Activated T-cell treated with anti-CD3 and anti-CD28 coated beads for 1 hour (primary cell): ENCODE results near the gene CGNL1.

ENCODE experiments used
- DNase-seq: peaks from one replicate; pipeline ENCODE4 v3.0.0-alpha.2; 2020; ENCODE audit warnings: low read depth

Gene CGNL1

DNA sequence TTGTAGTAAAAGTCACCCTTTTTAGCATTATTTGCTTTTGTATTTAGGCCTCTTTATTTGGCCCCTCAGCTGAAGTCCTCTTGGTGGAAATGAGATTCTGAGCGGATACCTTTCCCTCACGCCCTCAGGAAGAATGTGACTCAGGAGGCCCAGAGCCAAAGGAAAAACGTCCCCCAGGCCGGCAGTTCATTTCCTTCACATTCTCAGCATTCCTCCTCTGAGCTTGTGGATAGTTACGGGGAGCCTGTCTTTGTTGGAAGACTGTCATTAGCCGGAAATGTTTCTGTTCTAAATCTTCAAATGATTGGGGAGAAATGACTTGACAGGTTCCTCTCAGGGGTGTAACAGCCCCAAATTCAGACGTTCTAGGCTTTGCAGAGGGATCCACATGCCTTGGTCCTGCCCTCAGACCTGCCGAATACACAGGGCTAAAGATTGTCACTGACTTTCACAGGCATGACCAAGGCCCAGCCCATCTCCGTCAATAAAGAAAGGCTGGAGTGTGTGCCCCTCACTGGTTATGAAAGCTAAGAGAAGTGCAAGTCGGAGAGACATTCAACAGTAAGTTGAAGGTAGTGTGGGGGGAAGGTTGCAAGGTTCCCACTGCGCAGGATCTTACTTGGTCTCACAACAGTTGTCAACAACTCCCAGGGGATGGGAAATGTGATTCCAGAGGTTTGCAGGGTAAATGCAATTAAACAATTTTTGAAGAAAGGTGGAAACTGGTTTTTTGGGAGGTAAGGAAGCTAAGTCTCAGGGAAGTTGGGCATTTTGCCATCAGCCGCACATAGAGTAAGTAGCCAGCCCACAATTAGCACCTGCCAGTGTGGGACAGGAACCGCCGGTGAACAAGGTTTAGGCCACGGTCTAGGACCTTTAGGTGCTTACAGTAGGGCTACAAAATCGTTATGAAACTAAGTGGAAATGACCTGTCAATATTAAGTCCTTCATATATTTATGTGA, 175.7 kb downstream of the CGNL1 start:
- no peak for DNase-seq

DNA sequence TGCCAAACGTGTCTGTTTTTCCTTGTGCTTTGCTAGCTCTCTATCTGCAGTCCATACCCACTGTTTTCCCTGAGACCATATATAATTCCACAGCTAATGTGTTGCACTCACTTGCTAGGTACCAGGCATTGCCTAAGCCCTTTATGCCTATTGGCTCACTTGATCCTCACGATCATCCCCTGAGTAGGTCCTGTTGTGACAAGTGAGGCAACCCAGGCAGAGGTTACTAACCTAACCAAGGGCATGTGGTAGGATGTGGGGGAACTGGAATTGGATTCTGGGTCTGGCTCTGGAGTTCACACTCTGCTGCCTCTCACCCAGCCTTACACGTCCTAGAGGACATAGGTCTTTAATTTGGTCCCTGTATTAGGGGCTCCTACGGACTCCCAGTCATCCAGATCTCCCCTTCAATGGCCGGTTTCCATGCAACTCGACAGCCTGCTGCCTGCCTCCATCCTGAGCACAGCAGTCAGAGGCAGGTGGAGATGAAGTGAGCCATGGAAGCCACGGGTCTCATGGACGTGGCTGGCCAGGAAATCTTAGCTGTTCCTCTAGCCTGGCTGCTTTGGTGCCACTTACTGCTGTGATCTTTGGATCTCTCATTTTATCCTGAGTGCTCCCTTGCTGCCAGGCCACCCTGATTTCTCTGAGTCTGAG, 176.5 kb downstream of the CGNL1 start:
- no peak for DNase-seq

DNA sequence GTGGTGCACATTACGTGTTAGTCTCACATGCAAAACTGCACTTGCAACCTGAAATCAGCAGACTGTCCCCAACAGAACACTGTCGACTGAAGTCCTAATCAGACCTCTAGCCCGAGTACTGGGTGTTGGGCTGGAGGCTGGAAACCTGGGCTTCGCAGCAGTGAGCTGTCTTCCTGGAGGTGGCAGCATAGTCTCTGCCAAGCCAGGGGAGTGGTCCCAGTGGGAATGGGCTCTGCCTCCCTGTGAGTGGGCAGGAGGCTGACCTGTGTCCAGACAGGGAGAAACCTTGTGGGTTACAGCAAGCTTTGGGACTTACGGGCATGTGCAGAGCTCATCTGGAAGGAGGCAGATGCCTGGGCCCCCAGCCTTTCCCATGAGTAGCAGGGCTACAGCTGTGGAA, 177.2 kb downstream of the CGNL1 start:
- no peak for DNase-seq

DNA sequence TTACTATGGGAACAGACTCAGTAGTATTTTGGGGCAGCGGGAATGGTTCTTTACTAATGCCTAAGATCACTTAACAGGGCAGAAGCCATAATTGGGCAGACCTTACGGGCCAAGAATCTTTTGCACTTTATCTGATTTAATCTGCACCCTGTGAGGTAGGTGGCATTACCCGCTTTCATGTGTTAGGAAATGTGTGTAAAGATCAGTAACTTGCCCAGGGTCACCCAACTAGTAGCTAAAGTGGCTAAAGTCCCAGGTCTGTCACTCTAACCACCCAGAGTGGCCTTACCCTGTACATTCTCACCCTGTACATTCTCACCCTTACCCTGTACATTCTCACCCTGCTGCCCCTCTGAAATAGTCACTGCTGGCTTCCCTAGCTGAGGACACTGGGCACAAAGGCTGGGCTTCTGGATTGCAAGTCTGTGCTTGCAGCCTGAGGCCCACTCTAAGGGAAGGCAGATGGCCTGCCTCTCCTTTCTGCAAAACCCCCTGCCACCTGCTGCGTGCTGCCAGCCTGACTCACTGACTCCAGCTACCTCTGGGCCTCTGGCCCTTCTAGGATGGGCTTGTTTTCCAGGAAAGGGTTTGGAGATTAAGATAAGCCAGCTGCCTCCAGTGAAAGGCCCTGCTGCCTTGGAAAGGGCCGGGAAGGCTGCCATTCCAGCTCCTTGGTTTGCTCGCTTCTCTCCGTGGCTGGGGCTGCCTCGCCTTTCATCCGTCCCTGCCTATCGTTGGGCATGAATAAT, 177.9 kb downstream of the CGNL1 start:
- DNase-seq: no peak

DNA sequence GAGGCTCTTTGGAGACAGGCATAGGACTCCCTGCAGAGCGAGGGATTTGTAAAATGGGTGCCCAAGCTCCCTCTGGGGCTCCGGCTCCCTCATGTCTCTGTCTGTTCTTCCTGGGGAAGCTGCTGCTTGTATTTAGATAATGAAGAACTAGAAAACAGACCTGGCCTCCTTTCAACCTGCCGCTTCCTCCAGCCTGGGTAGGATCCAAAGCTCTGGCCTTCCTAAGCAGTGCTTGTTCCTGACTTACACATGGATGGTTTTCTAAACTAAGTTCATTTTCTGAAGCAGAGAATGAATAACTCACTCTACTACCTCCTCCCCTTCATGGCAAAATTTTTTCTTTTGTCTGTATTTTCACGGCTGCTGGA, 178.5 kb downstream of the CGNL1 start:
- DNase-seq: no peak

DNA sequence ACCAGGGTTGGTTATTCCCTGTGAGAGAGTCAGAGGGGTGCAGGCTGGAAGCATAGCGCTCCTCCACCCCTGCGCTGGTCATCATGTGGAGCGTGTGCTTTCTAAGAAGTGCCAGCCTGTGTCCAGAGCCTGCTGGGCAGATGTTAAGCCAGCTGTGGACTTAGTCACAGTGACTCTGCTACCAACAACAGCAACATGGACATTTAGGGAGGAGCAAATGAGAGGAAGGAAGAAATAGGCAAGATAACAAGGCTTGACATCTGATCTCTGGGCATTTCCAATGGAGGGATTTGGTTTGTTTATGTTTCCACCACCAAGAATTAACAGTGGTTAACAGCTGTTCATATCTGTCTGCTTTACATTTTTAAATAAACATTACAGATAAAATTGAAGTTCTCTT, 179.0 kb downstream of the CGNL1 start:
- DNase-seq: no peak

DNA sequence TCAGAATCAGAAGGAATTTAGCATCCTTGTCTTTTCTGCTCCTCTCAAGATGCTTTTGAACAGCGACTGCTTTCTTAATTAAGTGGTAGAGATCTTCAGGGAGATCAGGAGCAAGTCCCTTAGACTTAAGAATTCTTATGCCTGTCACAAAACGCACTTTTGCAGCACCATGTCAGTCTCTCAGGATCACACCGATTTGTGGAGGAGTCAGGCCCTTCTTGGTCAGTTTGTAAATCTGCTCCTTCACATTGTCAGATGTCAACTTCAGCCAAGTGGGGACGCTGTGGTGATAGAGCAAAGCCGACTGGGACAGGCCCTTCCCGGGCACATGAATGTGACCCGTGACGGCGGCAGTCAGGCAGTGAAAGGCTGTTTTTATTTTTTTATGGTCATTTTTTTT, 179.7 kb downstream of the CGNL1 start:
- DNase-seq: no peak

DNA sequence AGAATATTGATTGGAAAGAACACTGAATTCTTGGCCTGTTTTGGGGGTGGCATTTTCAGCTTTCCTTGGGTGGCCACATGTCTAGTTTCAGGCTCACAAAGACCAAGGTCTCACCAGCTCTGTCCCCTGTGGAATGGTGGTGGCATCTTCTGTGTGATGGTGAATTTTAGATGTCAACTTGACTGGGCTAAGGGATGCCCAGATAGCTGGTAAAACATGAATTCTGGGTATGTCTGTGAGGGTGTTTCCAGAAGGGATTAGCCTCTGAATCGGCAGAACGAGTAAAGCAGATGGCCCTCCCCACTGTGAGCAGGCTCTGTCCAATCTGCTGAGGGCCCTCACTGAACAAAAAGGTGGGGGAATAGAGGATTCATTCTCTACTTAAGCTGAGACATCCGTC, 181.0 kb downstream of the CGNL1 start:
- no peak for DNase-seq

DNA sequence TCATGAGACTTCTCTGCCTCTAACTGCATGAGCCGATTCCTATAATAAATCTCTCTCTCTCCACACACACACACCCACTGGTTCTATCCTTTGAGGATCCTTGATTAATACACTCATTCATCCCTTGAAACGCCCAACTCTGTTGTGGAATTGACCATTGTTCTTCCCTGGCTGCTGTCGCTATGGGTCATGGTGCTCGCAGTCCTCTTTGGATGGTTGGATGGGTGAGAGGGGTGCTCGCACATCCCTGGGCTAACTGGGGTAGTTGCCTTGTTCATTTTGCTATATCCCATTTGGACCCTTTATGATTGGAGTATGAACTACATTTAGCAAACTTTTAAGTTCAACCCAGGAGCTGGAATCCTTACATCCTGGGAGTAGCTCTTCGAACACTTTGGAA, 181.5 kb downstream of the CGNL1 start:
- DNase-seq: no peak

DNA sequence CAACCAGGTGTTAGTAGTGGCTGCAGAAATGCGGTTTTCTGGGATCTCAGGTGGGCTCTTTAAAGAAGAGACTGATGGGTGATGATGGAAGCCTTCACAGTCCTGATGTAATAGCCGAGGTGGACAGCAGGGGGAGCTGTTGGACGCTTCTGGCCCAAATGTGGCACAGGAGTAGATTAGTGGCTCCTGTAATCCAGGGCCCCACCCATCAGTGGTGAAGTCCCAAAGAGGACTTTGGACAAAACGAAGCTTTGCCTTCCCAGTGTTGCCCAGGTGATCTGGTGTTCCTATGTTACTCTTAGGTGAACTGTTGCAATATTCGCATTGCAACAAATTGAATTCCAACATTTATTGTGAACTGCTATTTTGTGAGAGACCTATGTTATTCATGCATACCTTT, 183.6 kb downstream of the CGNL1 start:
- peak; percentile 67 for DNase-seq

DNA sequence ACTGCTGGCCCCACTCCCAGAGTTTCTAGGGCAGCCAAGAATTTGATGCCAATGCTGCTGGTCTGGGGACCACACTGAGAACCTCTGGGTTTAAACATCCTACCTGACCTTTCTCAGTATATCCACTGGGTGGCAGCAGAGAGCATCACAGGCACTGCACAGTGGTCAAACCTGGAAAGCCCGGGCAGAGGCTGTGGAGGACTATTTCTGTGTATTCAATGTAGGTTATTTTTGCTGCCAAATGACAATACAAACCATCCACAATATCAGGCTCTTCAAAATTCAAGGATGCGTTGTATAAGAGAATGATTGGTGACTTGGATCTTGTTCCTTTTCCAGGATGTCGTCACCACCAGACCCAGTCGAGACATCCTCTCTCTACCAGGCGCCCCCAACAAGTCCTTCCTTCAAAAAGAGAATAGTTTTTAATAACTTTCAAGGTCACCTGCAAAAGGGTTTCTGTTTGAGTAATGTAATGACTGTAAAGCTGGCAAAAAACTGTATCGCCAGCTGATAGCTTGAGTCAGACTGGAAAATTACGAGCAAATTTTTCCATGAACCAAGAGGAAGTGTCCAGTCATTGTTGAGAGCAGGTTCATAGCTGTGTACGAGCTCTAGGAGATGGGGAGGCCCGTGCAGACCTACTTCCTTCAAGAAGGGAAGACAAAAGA, 184.9 kb downstream of the CGNL1 start:
- DNase-seq: peak; percentile 47

DNA sequence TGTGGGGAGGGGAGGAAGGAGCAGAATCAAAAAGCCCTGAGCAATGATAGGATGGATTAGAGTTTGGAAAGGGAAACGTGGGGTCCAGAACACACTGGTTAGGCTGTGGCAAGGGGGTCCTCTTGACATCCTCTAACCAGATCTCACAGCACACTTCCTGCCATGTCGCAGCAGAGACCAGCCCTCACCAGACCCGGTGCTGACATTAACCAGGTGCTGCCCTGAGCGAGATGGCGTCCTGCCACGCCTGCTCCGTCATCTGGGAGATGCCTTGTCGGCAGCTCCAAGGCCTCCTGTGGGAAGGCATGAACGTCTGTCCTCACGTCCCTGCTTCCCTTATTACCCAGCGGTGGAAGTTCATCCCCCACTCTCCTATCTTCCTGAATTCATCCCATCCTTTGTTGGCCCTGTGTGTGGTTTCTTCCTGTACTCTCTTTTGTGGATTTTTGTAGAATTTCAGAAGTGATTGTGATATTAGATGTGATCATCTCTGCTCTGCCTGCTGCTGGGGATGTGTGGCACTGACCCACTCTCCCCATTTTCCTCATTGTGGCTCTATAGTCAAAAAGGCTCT, 186.0 kb downstream of the CGNL1 start:
- DNase-seq: no peak

DNA sequence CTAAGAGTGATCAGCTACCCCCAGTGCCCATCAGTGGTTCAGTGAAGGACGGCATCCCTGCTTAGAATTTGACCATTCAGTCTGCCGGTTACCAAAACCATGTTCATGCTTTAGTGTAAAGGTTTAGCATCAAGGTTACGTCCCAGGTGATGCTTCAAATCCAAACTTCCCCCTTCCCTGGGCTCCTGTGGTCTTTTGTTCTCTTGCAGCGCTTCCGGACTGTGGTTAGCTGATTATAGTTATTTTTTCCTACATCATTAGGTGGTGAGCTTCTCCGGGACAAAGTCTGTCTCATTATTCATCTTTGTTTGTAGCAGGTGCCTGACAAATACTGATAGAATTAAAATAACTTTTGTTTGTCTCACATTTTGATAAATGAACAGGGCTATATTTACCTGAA, 187.1 kb downstream of the CGNL1 start:
- DNase-seq: no peak

DNA sequence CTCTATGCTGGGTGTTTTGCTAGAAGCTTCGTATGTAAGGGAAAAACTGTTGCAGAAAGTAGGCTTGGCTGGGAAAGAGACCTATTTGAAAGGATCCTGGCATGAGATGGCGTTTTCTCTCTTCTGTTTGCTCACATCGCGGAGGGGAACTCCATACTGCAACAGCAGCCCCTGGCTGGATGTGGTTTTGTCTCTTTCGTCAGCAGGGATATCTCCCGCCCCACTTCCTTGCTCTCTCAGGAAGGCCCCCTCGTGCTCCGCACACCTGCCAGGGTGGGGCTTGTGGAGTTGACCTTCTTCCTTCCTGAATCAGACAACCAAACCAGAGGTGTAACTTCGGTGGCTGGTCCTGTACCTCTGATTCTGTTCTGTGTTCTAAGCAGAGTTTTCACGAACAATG, 189.0 kb downstream of the CGNL1 start:
- peak; percentile 10 for DNase-seq

DNA sequence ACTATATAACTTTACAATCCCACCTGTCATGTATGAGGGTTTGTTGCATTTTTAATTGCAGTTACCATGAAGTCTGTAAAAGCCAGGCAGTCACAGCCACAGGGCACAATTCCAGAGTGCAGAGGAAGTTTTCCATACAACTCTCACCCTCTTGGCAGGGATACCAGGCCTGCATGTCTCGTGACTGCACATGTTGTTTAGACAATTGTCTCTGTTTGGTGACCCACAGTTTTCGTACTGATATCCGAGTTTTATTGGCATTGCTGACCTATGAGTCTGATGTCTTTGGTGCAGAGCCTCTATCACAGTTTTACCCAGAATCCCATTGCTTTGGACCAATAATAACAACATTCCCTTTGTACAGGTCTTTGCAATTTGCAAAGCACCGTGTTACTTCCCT, 190.5 kb downstream of the CGNL1 start:
- no peak for DNase-seq

DNA sequence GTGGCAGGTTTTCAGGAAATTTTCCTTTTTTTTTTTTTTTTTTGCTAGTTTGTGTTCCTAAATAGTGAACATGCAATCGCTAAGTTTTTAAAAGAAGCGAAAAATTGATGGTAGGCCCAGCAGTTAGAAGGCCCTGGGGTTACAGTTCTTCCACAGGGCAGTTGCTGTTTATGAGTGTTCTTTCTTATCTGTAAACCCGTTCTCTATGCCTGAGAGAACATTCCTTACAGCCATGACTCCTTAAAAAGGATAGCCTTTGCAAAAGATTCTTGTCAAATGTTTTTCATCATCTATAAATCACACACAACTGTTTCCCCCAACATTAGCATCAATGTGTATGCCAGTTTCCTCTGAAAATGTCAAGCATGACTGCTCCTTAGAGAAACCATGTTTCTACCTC, 191.6 kb downstream of the CGNL1 start:
- DNase-seq: no peak

DNA sequence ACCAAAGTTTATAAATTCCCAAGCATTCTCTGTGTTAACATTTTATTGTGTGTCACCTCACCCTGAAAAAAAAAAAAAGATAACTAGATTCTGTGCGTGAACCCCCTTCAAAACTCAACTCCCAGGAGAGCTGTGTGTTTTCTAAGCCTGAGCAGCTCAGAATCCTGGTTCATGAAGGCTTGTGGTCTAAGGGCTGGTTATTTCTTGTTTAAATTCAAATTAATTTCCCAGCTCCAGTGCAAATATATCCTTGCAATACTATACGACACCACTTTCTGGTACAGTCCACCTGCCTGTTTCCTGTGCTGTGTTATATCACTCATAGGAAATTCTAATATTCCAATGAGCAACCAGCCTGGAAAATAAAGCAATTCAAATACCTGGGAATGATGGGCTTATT, 192.0 kb downstream of the CGNL1 start:
- no peak for DNase-seq

DNA sequence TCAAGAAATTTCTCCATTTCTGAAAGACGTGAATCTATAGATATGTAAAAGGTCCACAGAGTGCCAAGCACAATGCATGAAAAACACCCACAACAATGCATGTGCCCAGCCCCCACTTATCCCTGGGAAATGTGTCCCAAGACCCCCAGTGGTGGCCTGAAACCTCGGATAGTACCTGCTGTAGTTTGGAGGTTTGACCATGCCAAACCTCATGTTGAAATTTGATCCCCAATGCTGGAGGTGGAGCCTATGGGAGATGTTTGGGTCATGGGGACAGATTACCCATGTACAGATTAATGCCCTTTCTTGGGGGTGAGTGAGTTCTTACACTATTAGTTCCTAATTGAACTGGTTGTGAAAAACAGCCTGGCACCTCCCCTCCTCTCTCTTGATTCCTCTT, 194.0 kb downstream of the CGNL1 start:
- DNase-seq: no peak

DNA sequence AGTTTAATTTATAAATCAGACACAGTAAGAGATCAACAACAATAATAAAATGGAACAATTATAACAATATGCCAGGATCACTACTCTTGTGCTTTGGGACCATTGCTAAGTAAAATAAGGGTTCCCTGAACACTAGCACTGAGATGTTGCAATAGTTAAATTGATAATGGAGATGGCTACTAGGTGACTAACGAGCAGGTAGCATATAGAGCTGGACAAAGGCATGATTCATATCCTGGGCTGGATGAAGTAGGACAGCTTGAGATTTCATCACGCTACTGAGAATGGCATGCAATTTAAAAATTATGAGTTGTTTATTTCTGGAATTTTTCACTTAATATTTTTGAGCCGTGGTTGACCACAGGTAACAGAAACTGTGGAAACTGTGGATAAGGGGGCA, 194.7 kb downstream of the CGNL1 start:
- no peak for DNase-seq

DNA sequence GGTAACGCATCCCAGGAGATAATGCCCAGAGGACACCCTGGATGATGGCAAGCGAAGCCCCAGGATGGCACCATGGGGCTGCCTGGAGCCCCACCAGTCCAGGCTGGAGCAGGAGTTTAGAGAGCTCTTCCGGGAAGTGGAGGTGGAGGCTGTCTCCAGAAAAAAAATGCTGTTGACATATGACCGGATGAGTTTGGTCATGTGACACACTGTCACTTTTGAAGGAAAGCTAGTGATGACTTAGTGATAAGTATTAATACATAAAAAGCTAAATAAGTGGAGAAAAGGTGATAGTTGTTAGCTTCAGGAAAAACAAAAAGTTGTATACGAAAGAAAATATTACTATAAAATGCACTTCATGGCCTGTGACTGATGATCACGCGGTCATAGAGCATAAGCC, 195.4 kb downstream of the CGNL1 start:
- no peak for DNase-seq

DNA sequence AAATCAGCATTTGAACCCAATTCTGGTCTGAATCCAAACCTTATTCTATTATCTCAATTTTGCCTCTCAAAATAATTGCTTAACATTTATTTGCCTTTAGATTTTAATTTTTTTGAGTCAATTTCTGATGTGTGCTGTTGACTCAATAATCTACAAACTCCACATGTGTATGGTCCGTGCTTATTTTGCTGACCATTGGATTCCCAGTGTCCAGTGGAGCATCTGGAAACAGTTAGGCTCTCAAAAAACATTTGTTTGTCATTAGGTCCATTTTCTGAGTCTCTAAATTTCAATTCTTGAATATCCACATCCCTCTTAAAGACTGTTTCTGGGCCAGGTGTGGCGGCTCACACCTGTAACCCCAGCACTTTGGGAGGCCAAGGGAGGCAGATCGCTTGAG, 196.2 kb downstream of the CGNL1 start:
- DNase-seq: no peak

DNA sequence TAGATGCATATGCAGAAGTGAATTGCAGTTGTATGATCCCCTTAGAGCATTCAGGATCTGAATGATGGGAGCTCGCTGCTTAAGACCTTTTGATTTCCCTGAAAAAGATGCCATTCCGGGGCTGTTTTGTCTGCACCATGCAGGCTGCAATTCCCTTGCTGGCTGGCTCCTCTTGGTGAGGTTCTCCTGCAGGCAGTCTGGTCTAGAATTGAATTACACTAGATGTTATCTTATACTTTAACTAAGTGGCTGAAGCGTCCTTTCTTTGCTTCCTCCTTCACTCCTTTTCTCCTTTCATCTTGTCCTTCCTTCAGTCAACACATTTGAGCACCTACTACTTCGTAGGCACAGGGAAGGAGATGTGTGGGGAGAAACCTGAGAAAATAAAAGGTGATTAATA, 196.8 kb downstream of the CGNL1 start:
- DNase-seq: no peak
